Body of pancreas (tissue), 4 donors: ENCODE results near the gene ZAR1L. TPM values are rescaled to one million over a fixed set of nuclear protein-coding genes. Genes with fewer than 3 reads are reported as not detected.

ENCODE experiments used
- ATAC-seq: fragments of 150-250 bp; one replicate; pipeline ENCODE4 v1.9.1; 2016
- DNase-seq, 4 donors: peaks; one replicate each; pipeline ENCODE4 v3.0.0-alpha.2; 2019
- H3K27ac ChIP-seq, 4 donors: fragments of 200-600 bp; sonication (generic); 1 replicate in 3 of 4; 2 replicates in 1 of 4; pipeline versions ENCODE4 v1.5.1 to v1.6.1; 2016 to 2019; ENCODE audit warnings: mild to moderate bottlenecking in 1 of 4, mixed read lengths in 1 of 4, moderate library complexity in 1 of 4
- H3K27me3 ChIP-seq, 2 donors: fragments of 200-600 bp; sonication (generic); one replicate each; pipeline ENCODE4 v1.6.0; 2016; ENCODE audit warnings: mild to moderate bottlenecking in 1 of 2
- H3K36me3 ChIP-seq, 2 donors: fragments of 200-600 bp; sonication (generic); replicated peaks in 1 of 2; 2 replicates each; pipeline ENCODE4 v1.5.1; 2016; ENCODE audit warnings: low read depth in 2 of 2; ENCODE audit not compliant: insufficient read depth in 1 of 2
- H3K4me1 ChIP-seq: fragments of 200-600 bp; sonication (generic); one replicate; pipeline ENCODE4 v1.6.0; 2016
- H3K4me3 ChIP-seq, 2 donors: fragments of 200-600 bp; sonication (generic); 1 replicate in 1 of 2; 2 replicates in 1 of 2; pipeline ENCODE4 v1.5.1; 2016 to 2019
- H3K9me3 ChIP-seq, 3 donors: fragments of 200-600 bp; sonication (generic); 1 replicate in 2 of 3; 2 replicates in 1 of 3; pipeline ENCODE4 v1.5.1; 2016
- POLR2A ChIP-seq, 3 donors: fragments of 450-650 bp; IDR thresholded peaks; one replicate each; pipeline ENCODE4 v1.6.1; 2016; ENCODE audit warnings: antibody characterized with exemption in 3 of 3, mild to moderate bottlenecking in 2 of 3
- WGBS, 2 donors: methylation state at CpG; one replicate each; pipeline ENCODE4 v1.1.5; 2017; 5-methylcytosine and 5-hydroxymethylcytosine counted together
- intact Hi-C: fragments of 100-400 bp; cut with DNase I; formaldehyde crosslinking; loops from one replicate; pipeline ENCODE4 v1.15.1; 2023
- total RNA-seq, 2 donors: library from RNA; depleted of rRNA; stranded (reverse); fragments of >200 nt; gene quantifications; one replicate each; pipeline ENCODE4 v1.1.0, GENCODE V29; 2016
- TF ChIP-seq, protein P1 (sequence below), 7 experiments: fragments of 450-650 bp in 4 of 7; fragments of 200-600 bp in 3 of 7; sonication (generic) in 3 of 7; IDR thresholded peaks; one replicate each; pipeline ENCODE4 v1.5.1; 2016 to 2019; ENCODE audit warnings: antibody characterized with exemption in 7 of 7

ZAR1L gene
- total RNA-seq, 2 donors from 2014 or later: not detected

- intact Hi-C loops: no loop called here
- TF ChIP-seq, protein P1, sequence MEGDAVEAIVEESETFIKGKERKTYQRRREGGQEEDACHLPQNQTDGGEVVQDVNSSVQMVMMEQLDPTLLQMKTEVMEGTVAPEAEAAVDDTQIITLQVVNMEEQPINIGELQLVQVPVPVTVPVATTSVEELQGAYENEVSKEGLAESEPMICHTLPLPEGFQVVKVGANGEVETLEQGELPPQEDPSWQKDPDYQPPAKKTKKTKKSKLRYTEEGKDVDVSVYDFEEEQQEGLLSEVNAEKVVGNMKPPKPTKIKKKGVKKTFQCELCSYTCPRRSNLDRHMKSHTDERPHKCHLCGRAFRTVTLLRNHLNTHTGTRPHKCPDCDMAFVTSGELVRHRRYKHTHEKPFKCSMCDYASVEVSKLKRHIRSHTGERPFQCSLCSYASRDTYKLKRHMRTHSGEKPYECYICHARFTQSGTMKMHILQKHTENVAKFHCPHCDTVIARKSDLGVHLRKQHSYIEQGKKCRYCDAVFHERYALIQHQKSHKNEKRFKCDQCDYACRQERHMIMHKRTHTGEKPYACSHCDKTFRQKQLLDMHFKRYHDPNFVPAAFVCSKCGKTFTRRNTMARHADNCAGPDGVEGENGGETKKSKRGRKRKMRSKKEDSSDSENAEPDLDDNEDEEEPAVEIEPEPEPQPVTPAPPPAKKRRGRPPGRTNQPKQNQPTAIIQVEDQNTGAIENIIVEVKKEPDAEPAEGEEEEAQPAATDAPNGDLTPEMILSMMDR (IDR thresholded peaks at IDR 0.05): peak; percentile 51 to 80 (median 70)
- TF ChIP-seq POLR2A (IDR thresholded peaks at IDR 0.05): no peak
- Histone ChIP-seq H3K27ac (no peak overlapping the region), H3K9me3 (no peaks in the 10 kb centered on the region), H3K27me3 (no peaks in the 10 kb centered on the region), H3K4me3 (no peak overlapping the region), H3K4me1 (no peaks in the 10 kb centered on the region), H3K36me3 (peaks cover 0 to 15% of the 10 kb centered on the region in 2 donors)
- ATAC-seq: peak; percentile 47
- peak; percentile 33 to 60 (median 50) for DNase-seq
- WGBS, 2 donors: 76 to 81% methylated on average over 7 of the region's 7 CpGs
Observed at GRCh38 chr13:32267836-32268439, 47.2 kb downstream of the ZAR1L start.

- Histone ChIP-seq H3K27ac (no peak overlapping the region), H3K4me1 (no peaks in the 10 kb centered on the region), H3K9me3 (no peaks in the 10 kb centered on the region), H3K4me3 (no peak overlapping the region), H3K27me3 (no peaks in the 10 kb centered on the region), H3K36me3 (peaks cover 3 to 14% of the 10 kb centered on the region in 2 donors)
- ATAC-seq (no peak), DNase-seq (no peak)
- WGBS, 2 donors: 88 to 98% methylated on average over 1 of the region's 1 CpG
- intact Hi-C loops: no loop called here
- TF ChIP-seq, protein P1 (IDR thresholded peaks at IDR 0.05): no peak
Observed at GRCh38 chr13:32266130-32266529, 49.0 kb downstream of the ZAR1L start.

- Histone ChIP-seq H3K27ac (no peak overlapping the region), H3K4me3 (no peak overlapping the region), H3K4me1 (no peaks in the 10 kb centered on the region), H3K36me3 (peaks cover 3 to 11% of the 10 kb centered on the region in 2 donors), H3K9me3 (no peaks in the 10 kb centered on the region), H3K27me3 (no peaks in the 10 kb centered on the region)
- intact Hi-C loops: no loop called here
- no peak for ATAC-seq
- no peak for DNase-seq
- TF ChIP-seq, protein P1 (IDR thresholded peaks at IDR 0.05): no peak
- TF ChIP-seq POLR2A (IDR thresholded peaks at IDR 0.05): no peak
- 42 to 56% methylated on average over 2 of the region's 2 CpGs for whole genome bisulfite sequencing, 2 donors
Observed at GRCh38 chr13:32265726-32266125, 49.4 kb downstream of the ZAR1L start.

DNA sequence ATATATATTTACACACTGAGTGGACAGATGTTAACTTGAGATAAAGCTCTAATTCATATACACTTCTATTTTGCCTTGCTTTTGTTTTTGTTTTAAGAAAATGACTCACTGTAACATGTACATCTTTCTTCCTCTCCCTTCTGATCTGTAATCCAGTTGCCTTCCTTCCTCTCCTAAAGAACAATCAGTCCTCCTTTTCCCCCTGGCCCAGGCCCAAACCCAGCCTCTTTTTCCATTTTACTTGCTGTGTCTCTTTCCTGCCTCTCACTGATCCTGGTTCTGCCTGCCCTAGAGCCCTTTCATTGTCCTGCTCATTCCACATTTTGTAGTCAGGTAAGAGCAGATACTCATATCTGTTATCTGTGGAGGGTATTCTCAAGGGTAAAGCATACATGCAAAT lies 50.8 kb downstream of the ZAR1L start:
- H3K36me3 ChIP-seq: peaks cover 3 to 8% of the 10 kb centered on the region in 2 donors
- intact Hi-C loops: no loop called here
- no peaks in the 10 kb centered on the region for H3K4me1 ChIP-seq
- H3K27ac ChIP-seq: no peak overlapping the region
- H3K9me3 ChIP-seq: no peaks in the 10 kb centered on the region
- no peaks in the 10 kb centered on the region for H3K27me3 ChIP-seq
- DNase-seq: peak in 3 of 4 donors; percentile 17 to 30 (median 18)
- peak; percentile 24 for ATAC-seq
- TF ChIP-seq POLR2A (IDR thresholded peaks at IDR 0.05): no peak
- TF ChIP-seq, protein P1 (IDR thresholded peaks at IDR 0.05): no peak
- no peak overlapping the region for H3K4me3 ChIP-seq

DNA sequence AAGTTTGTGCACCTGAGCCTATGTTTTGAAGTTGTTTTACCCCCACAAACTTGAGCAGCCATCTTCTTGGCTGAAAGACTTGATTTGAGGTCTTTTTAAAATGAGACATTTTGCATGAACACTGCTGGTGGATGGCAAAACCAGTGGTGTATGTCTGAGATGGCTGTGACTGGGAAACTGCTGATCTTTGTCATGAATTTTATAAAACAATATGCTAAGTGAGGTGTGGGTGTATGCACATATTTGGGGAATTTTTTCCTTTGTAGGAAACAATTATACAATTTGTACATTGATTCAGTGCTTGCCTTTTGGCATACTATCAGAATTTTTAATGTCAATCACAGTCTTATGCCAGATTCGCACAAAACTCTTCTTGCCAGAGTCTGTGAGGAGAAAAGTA lies 52.5 kb downstream of the ZAR1L start:
- DNase-seq (no peak), ATAC-seq (no peak)
- H3K9me3 ChIP-seq: no peaks in the 10 kb centered on the region
- H3K27me3 ChIP-seq: no peaks in the 10 kb centered on the region
- intact Hi-C loops: no loop called here
- no peak overlapping the region for H3K4me3 ChIP-seq
- no peaks in the 10 kb centered on the region for H3K4me1 ChIP-seq
- no peak for TF ChIP-seq POLR2A (IDR thresholded peaks at IDR 0.05)
- TF ChIP-seq, protein P1 (IDR thresholded peaks at IDR 0.05): no peak
- H3K27ac ChIP-seq: no peak overlapping the region
- 85 to 88% methylated on average over 1 of the region's 1 CpG for WGBS, 2 donors
- H3K36me3 ChIP-seq: peaks cover 3 to 8% of the 10 kb centered on the region in 2 donors
